ENCODE data around the gene PHC2.

PHC2 gene

DNA sequence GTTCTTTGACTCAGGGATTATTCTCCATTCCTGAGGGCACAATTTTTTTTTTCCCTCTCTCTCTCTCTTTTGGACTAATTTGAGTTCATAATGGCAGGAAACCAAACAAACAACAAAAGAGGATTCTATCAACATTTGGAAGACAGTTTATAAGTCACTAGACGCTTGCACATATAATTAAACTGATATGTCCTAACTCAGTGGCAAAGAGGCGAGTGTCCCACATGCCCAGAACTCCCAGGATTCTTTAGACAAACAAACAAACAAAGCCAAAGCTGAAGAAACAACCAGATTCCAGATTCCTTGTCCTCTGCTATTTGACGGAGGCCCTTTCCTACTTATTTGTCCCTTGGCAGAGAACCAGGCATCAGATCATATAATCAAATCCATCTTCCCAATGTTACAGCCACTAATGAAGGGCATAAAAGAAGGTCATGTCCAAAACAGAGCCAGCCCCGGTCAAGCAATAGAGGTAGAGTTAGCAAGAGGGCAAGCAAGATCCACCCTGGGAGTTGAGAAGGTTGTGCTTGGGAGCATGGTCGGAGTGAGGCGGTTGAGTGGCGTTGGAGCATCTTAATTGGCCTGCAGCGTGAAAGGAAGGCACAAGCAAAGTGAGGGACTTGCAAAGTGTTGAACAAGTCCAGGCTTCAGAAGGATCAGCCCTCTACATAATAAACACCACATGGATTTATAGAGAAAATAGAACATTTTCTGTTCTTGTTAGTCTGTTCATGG lies 144.3 kb downstream of the PHC2 start:
- ATAC-seq: no peak
- TF ChIP-seq ISL1 (CRISPR knock-in tag; IDR thresholded peaks at IDR 0.05) (no peak), ZFP30 (CRISPR knock-in tag; IDR thresholded peaks at IDR 0.05) (no peak), RARB (CRISPR knock-in tag; IDR thresholded peaks at IDR 0.05) (no peak), ARNTL (CRISPR knock-in tag; IDR thresholded peaks at IDR 0.05; ENCODE audit: borderline replicate concordance, low read depth) (no peak), TOX (CRISPR knock-in tag; IDR thresholded peaks at IDR 0.05; ENCODE audit: borderline replicate concordance) (no peak)
- TF ChIP-seq, protein P1, sequence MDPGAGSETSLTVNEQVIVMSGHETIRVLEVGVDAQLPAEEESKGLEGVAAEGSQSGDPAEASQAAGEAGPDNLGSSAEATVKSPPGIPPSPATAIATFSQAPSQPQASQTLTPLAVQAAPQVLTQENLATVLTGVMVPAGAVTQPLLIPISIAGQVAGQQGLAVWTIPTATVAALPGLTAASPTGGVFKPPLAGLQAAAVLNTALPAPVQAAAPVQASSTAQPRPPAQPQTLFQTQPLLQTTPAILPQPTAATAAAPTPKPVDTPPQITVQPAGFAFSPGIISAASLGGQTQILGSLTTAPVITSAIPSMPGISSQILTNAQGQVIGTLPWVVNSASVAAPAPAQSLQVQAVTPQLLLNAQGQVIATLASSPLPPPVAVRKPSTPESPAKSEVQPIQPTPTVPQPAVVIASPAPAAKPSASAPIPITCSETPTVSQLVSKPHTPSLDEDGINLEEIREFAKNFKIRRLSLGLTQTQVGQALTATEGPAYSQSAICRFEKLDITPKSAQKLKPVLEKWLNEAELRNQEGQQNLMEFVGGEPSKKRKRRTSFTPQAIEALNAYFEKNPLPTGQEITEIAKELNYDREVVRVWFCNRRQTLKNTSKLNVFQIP (CRISPR knock-in tag; IDR thresholded peaks at IDR 0.05; ENCODE audit: borderline replicate concordance, low read depth): no peak

GRCh38 chr1:33284049-33284448 lies 146.8 kb downstream of the PHC2 start:
- no peak for ATAC-seq
- TF ChIP-seq ISL1 (CRISPR knock-in tag; IDR thresholded peaks at IDR 0.05) (0 out of 2 replicates have a peak, but pooled peaks have one; percentile 25), TCF4 (CRISPR knock-in tag; IDR thresholded peaks at IDR 0.05; ENCODE audit: borderline replicate concordance) (no peak)

GRCh38 chr1:33282791-33283190 lies 148.1 kb downstream of the PHC2 start:
- no peak for ATAC-seq
- no peak for TF ChIP-seq ZFP3 (CRISPR knock-in tag; IDR thresholded peaks at IDR 0.05)
- TF ChIP-seq TOX (CRISPR knock-in tag; IDR thresholded peaks at IDR 0.05; ENCODE audit: borderline replicate concordance): no peak
- no peak for TF ChIP-seq PATZ1 (CRISPR knock-in tag; IDR thresholded peaks at IDR 0.05; ENCODE audit: borderline replicate concordance)
- no peak for TF ChIP-seq CREB5 (CRISPR knock-in tag; IDR thresholded peaks at IDR 0.05; ENCODE audit: low read depth)
- TF ChIP-seq SNAI2 (CRISPR knock-in tag; IDR thresholded peaks at IDR 0.05): no peak
- TF ChIP-seq CSDC2 (CRISPR knock-in tag; IDR thresholded peaks at IDR 0.05): no peak
- TF ChIP-seq ARNTL (CRISPR knock-in tag; IDR thresholded peaks at IDR 0.05; ENCODE audit: borderline replicate concordance, low read depth): no peak
- no peak for TF ChIP-seq ZNF565 (CRISPR knock-in tag; conservative IDR thresholded peaks at IDR 0.05; ENCODE audit: low read depth)
- TF ChIP-seq RARB (CRISPR knock-in tag; IDR thresholded peaks at IDR 0.05): no peak
- TF ChIP-seq ISL1 (CRISPR knock-in tag; IDR thresholded peaks at IDR 0.05): no peak

- TF ChIP-seq TOX (CRISPR knock-in tag; IDR thresholded peaks at IDR 0.05; ENCODE audit: borderline replicate concordance) (no peak), PATZ1 (CRISPR knock-in tag; IDR thresholded peaks at IDR 0.05; ENCODE audit: borderline replicate concordance) (no peak), RARB (CRISPR knock-in tag; IDR thresholded peaks at IDR 0.05) (no peak), OSR1 (CRISPR knock-in tag; IDR thresholded peaks at IDR 0.05) (no peak), ZNF8 (CRISPR knock-in tag; IDR thresholded peaks at IDR 0.05) (no peak), PPARA (CRISPR knock-in tag; IDR thresholded peaks at IDR 0.05; ENCODE audit: borderline replicate concordance) (no peak), BACH2 (CRISPR knock-in tag; IDR thresholded peaks at IDR 0.05; ENCODE audit: borderline replicate concordance) (no peak), SNAI2 (CRISPR knock-in tag; IDR thresholded peaks at IDR 0.05) (no peak), ISL1 (CRISPR knock-in tag; IDR thresholded peaks at IDR 0.05) (no peak), ZNF70 (CRISPR knock-in tag; IDR thresholded peaks at IDR 0.05) (no peak), ESRRG (CRISPR knock-in tag; IDR thresholded peaks at IDR 0.05) (no peak), ZC3H10 (CRISPR knock-in tag; IDR thresholded peaks at IDR 0.05) (no peak), CSDC2 (CRISPR knock-in tag; IDR thresholded peaks at IDR 0.05) (no peak), CREB5 (CRISPR knock-in tag; IDR thresholded peaks at IDR 0.05; ENCODE audit: low read depth) (no peak)
- TF ChIP-seq, protein P1 (CRISPR knock-in tag; IDR thresholded peaks at IDR 0.05; ENCODE audit: borderline replicate concordance, low read depth): no peak
- TF ChIP-seq, protein P2, sequence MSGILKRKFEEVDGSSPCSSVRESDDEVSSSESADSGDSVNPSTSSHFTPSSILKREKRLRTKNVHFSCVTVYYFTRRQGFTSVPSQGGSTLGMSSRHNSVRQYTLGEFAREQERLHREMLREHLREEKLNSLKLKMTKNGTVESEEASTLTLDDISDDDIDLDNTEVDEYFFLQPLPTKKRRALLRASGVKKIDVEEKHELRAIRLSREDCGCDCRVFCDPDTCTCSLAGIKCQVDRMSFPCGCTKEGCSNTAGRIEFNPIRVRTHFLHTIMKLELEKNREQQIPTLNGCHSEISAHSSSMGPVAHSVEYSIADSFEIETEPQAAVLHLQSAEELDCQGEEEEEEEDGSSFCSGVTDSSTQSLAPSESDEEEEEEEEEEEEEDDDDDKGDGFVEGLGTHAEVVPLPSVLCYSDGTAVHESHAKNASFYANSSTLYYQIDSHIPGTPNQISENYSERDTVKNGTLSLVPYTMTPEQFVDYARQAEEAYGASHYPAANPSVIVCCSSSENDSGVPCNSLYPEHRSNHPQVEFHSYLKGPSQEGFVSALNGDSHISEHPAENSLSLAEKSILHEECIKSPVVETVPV (CRISPR knock-in tag; IDR thresholded peaks at IDR 0.05): no peak
- no peak for ATAC-seq
These were observed 149.2 kb downstream of the PHC2 start for GRCh38 chr1:33281554-33282303.
